SK-N-SH treated with all-trans-retinoic acid at 6 μM for 48 hours (cell line): ENCODE data around the gene MMP25.

ENCODE experiments used
- ATAC-seq: fragments of 200-7000 bp; cut with Tn5 transposase; 3 replicates; pipeline ENCODE4 v1.9.1; 2020; ENCODE audit warnings: mild to moderate bottlenecking, moderate library complexity
- ARNTL ChIP-seq: fragments of 450-650 bp; formaldehyde crosslinking; IDR thresholded peaks from 2 replicates; pipeline ENCODE4 v1.5.0; 2020; ENCODE audit warnings: low read depth, mild to moderate bottlenecking, moderate library complexity, borderline replicate concordance
- CREB5 ChIP-seq: fragments of 250-450 bp; sonication (Bioruptor Pico); IDR thresholded peaks from 2 replicates; pipeline ENCODE4 v1.5.1; 2020; ENCODE audit warnings: low read depth, mild to moderate bottlenecking, moderate library complexity
- CSDC2 ChIP-seq: fragments of 250-450 bp; sonication (Bioruptor Pico); IDR thresholded peaks from 2 replicates; pipeline ENCODE4 v1.5.0; 2020; ENCODE audit warnings: mild to moderate bottlenecking, moderate library complexity
- CSRNP3 ChIP-seq: fragments of 250-450 bp; sonication (Bioruptor Pico); IDR thresholded peaks from 2 replicates; pipeline ENCODE4 v1.5.1; 2021; ENCODE audit warnings: mild to moderate bottlenecking, moderate library complexity
- GLIS3 ChIP-seq: fragments of 250-450 bp; sonication (Bioruptor Pico); IDR thresholded peaks from 2 replicates; pipeline ENCODE4 v1.5.0; 2020; ENCODE audit warnings: mild to moderate bottlenecking, moderate library complexity
- ISL1 ChIP-seq: fragments of 250-450 bp; sonication (Bioruptor Pico); IDR thresholded peaks from 2 replicates; pipeline ENCODE4 v2.1.2; 2022; ENCODE audit warnings: mild to moderate bottlenecking, moderate library complexity
- OSR1 ChIP-seq: fragments of 250-450 bp; sonication (Bioruptor Pico); IDR thresholded peaks from 2 replicates; pipeline ENCODE4 v1.8.0; 2022; ENCODE audit warnings: moderate library complexity, mild to moderate bottlenecking, inconsistent platforms
- PATZ1 ChIP-seq: fragments of 250-450 bp; sonication (Bioruptor Pico); IDR thresholded peaks from 2 replicates; pipeline ENCODE4 v1.8.0; 2020; ENCODE audit warnings: mild to moderate bottlenecking, moderate library complexity, borderline replicate concordance
- POU6F1 ChIP-seq: fragments of 250-450 bp; sonication (Bioruptor Pico); IDR thresholded peaks from 2 replicates; pipeline ENCODE4 v1.8.0; 2021; ENCODE audit warnings: low read depth, mild to moderate bottlenecking, moderate library complexity, borderline replicate concordance
- PPARA ChIP-seq: fragments of 250-450 bp; sonication (Bioruptor Pico); IDR thresholded peaks from 2 replicates; pipeline ENCODE4 v1.5.0; 2020; ENCODE audit warnings: mild to moderate bottlenecking, borderline replicate concordance
- RARB ChIP-seq: fragments of 250-450 bp; sonication (Bioruptor Pico); IDR thresholded peaks from 2 replicates; pipeline ENCODE4 v1.8.0; 2021; ENCODE audit warnings: mild to moderate bottlenecking, moderate library complexity
- SNAI2 ChIP-seq: fragments of 250-450 bp; sonication (Bioruptor Pico); IDR thresholded peaks from 2 replicates; pipeline ENCODE4 v1.5.0; 2020; ENCODE audit warnings: mild to moderate bottlenecking, moderate library complexity
- TCF4 ChIP-seq: fragments of 250-450 bp; sonication (Bioruptor Pico); IDR thresholded peaks from 2 replicates; pipeline ENCODE4 v1.8.0; 2021; ENCODE audit warnings: mild to moderate bottlenecking, moderate library complexity, borderline replicate concordance
- TOX ChIP-seq: fragments of 250-450 bp; sonication (Bioruptor Pico); IDR thresholded peaks from 2 replicates; pipeline ENCODE4 v1.8.0; 2021; ENCODE audit warnings: mild to moderate bottlenecking, moderate library complexity, borderline replicate concordance
- TSHZ2 ChIP-seq: fragments of 250-450 bp; sonication (Bioruptor Pico); IDR thresholded peaks from 2 replicates; pipeline ENCODE4 v1.5.0; 2020; ENCODE audit warnings: mild to moderate bottlenecking, moderate library complexity
- ZC3H10 ChIP-seq: fragments of 250-450 bp; sonication (Bioruptor Pico); IDR thresholded peaks from 2 replicates; pipeline ENCODE4 v1.5.1; 2021; ENCODE audit warnings: mild to moderate bottlenecking, moderate library complexity
- ZFP3 ChIP-seq: fragments of 250-450 bp; sonication (Bioruptor Pico); IDR thresholded peaks from 2 replicates; pipeline ENCODE4 v1.5.0; 2020; ENCODE audit warnings: mild to moderate bottlenecking, moderate library complexity
- ZFP30 ChIP-seq: fragments of 450-650 bp; formaldehyde crosslinking; IDR thresholded peaks from 2 replicates; pipeline ENCODE4 v1.5.0; 2022; ENCODE audit warnings: mild to moderate bottlenecking, moderate library complexity
- ZNF565 ChIP-seq: fragments of 450-650 bp; formaldehyde crosslinking; conservative IDR thresholded peaks from 2 replicates; pipeline ENCODE4 v1.5.0; 2020; ENCODE audit warnings: low read depth, mild to moderate bottlenecking, moderate library complexity
- ZNF70 ChIP-seq: fragments of 450-650 bp; formaldehyde crosslinking; IDR thresholded peaks from 2 replicates; pipeline ENCODE4 v1.5.0; 2020; ENCODE audit warnings: mild to moderate bottlenecking, moderate library complexity
- ZNF8 ChIP-seq: fragments of 450-650 bp; formaldehyde crosslinking; IDR thresholded peaks from 2 replicates; pipeline ENCODE4 v1.5.0; 2020; ENCODE audit warnings: mild to moderate bottlenecking, moderate library complexity

MMP25 gene

GRCh38 chr16:3096362-3096761 lies 50.0 kb downstream of the MMP25 start:
- TF ChIP-seq ZC3H10 (CRISPR knock-in tag) (no peak), CREB5 (CRISPR knock-in tag) (no peak), ZNF565 (no peak), ARNTL (CRISPR knock-in tag) (no peak), OSR1 (CRISPR knock-in tag) (no peak), CSDC2 (no peak), TCF4 (CRISPR knock-in tag) (no peak), POU6F1 (CRISPR knock-in tag) (no peak), ZFP30 (CRISPR knock-in tag) (no peak), TOX (no peak), PPARA (no peak)

GRCh38 chr16:3097266-3097665 lies 50.9 kb downstream of the MMP25 start:
- ATAC-seq, result no peak
- TF ChIP-seq TOX, result no peak
- TF ChIP-seq PATZ1, result no peak
- TF ChIP-seq ZNF565, result no peak
- TF ChIP-seq OSR1 (CRISPR knock-in tag), result no peak
- TF ChIP-seq TCF4 (CRISPR knock-in tag), result no peak
- TF ChIP-seq ZNF8 (CRISPR knock-in tag), result no peak
- TF ChIP-seq ZFP30 (CRISPR knock-in tag), result no peak
- no peak for TF ChIP-seq CSDC2
- no peak for TF ChIP-seq ISL1 (CRISPR knock-in tag)
- no peak for TF ChIP-seq ZNF70 (CRISPR knock-in tag)
- no peak for TF ChIP-seq RARB
- TF ChIP-seq GLIS3 (CRISPR knock-in tag), result no peak
- TF ChIP-seq TSHZ2 (CRISPR knock-in tag), result no peak
- no peak for TF ChIP-seq ZFP3 (CRISPR knock-in tag)
- no peak for TF ChIP-seq PPARA
- TF ChIP-seq ARNTL (CRISPR knock-in tag), result no peak
- no peak for TF ChIP-seq SNAI2
- TF ChIP-seq CREB5 (CRISPR knock-in tag), result no peak
- TF ChIP-seq POU6F1 (CRISPR knock-in tag), result no peak
- no peak for TF ChIP-seq CSRNP3 (CRISPR knock-in tag)
- TF ChIP-seq, all 23 proteins: peak for 0

More at GRCh38 chr16:3096362-3096761, 50.0 kb downstream of the MMP25 start:
- ATAC-seq, result no peak
